IPS DF 19.7 (cell line): ENCODE measurements around the gene TMEM191C.
"Not testable (repeated sequence)": the region's sequence is repeated elsewhere in the genome, so short reads cannot be mapped to it uniquely, and the experiment has no call there.

Experiments
- DNase-seq: peaks from one replicate; pipeline ENCODE4 v3.0.0-alpha.2; 2013; ENCODE audit warnings: low read depth, low spot score

TMEM191C gene

GRCh38 chr22:21467337-21468193 lies at the start of gene TMEM191C:
TSS of gene TMEM191C (plus strand) at chr22:21467387. CDS start at chr22:21467460, 73 bp downstream.
- not testable (repeated sequence) for DNase-seq

GRCh38 chr22:21417853-21418252 lies 49.3 kb upstream of the TMEM191C start:
- not testable (repeated sequence) for DNase-seq

- not testable (repeated sequence) for DNase-seq
These were observed 48.1 kb upstream of the TMEM191C start for GRCh38 chr22:21418974-21419638.

GRCh38 chr22:21420180-21420763 lies 46.9 kb upstream of the TMEM191C start:
- not testable (repeated sequence) for DNase-seq

GRCh38 chr22:21424084-21424709 lies 43.0 kb upstream of the TMEM191C start:
- not testable (repeated sequence) for DNase-seq

GRCh38 chr22:21434378-21435233 lies 32.6 kb upstream of the TMEM191C start:
- not testable (repeated sequence) for DNase-seq

GRCh38 chr22:21435998-21436810 lies 31.0 kb upstream of the TMEM191C start:
- not testable (repeated sequence) for DNase-seq

- DNase-seq, result not testable (repeated sequence)
These were observed 29.2 kb upstream of the TMEM191C start for GRCh38 chr22:21438013-21438412.

- DNase-seq, result not testable (repeated sequence)
These were observed 27.1 kb upstream of the TMEM191C start for GRCh38 chr22:21440018-21440636.

- not testable (repeated sequence) for DNase-seq
These were observed 26.5 kb upstream of the TMEM191C start for GRCh38 chr22:21440676-21441075.

- not testable (repeated sequence) for DNase-seq
These were observed 26.0 kb upstream of the TMEM191C start for GRCh38 chr22:21441170-21441569.

- not testable (repeated sequence) for DNase-seq
These were observed 25.1 kb upstream of the TMEM191C start for GRCh38 chr22:21442123-21442522.

GRCh38 chr22:21442646-21443045 lies 24.5 kb upstream of the TMEM191C start:
- not testable (repeated sequence) for DNase-seq

GRCh38 chr22:21443057-21443734 lies 24.0 kb upstream of the TMEM191C start:
- DNase-seq, result no peak

GRCh38 chr22:21443735-21444421 lies 23.3 kb upstream of the TMEM191C start:
- no peak for DNase-seq

- no peak for DNase-seq
These were observed 22.3 kb upstream of the TMEM191C start for GRCh38 chr22:21444701-21445436.

- DNase-seq, result no peak
These were observed 21.6 kb upstream of the TMEM191C start for GRCh38 chr22:21445437-21446127.
